Heart right ventricle (tissue), 16 donors: ENCODE results near the gene HSPG2. TPM values are rescaled to one million over a fixed set of nuclear protein-coding genes. Genes with fewer than 3 reads are reported as not detected.

Experiments used
- ATAC-seq, 8 donors: fragments of 200-7000 bp; cut with Tn5 transposase; one replicate each; pipeline ENCODE4 v1.9.1; 2020; ENCODE audit warnings: mild to moderate bottlenecking in 8 of 8, moderate library complexity in 8 of 8, moderate number of reproducible peaks in 1 of 8
- DNase-seq, 2 donors: peaks; one replicate each; pipeline ENCODE4 v3.0.0-alpha.2; 2020
- H3K27ac ChIP-seq, 10 donors: fragments of 200-600 bp; sonication (generic) in 2 of 10; one replicate each; pipeline versions ENCODE4 v1.5.0 to v1.8.0; 2020 to 2022; ENCODE audit warnings: mild to moderate bottlenecking in 3 of 10
- H3K27me3 ChIP-seq, 7 donors: fragments of 200-600 bp; one replicate each; pipeline ENCODE4 v1.8.0; 2021 to 2022; ENCODE audit warnings: mild to moderate bottlenecking in 2 of 7
- H3K36me3 ChIP-seq, 9 donors: fragments of 200-600 bp; sonication (generic) in 1 of 9; one replicate each; pipeline versions ENCODE4 v1.5.0 to v1.8.0; 2020 to 2022; ENCODE audit warnings: mild to moderate bottlenecking in 2 of 9
- H3K4me1 ChIP-seq, 9 donors: fragments of 200-600 bp; sonication (generic) in 1 of 9; one replicate each; pipeline versions ENCODE4 v1.5.0 to v1.8.0; 2020 to 2022; ENCODE audit warnings: mild to moderate bottlenecking in 4 of 9
- H3K4me3 ChIP-seq, 10 donors: fragments of 200-600 bp; sonication (generic) in 2 of 10; one replicate each; pipeline versions ENCODE4 v1.5.0 to v1.8.0; 2020 to 2022; ENCODE audit warnings: mild to moderate bottlenecking in 7 of 10, moderate library complexity in 2 of 10
- H3K9me3 ChIP-seq, 11 donors: fragments of 200-600 bp in 10 of 11; sonication (generic) in 2 of 11; one replicate each; pipeline versions ENCODE4 v1.5.0 to v1.8.0; 2013 to 2022; ENCODE audit warnings: mild to moderate bottlenecking in 2 of 11, control low read depth in 1 of 11, moderate library complexity in 1 of 11
- CTCF ChIP-seq, 9 donors: fragments of 200-600 bp; sonication (generic) in 2 of 9; IDR thresholded peaks; one replicate each; pipeline versions ENCODE4 v1.5.0 to v1.8.0; 2021 to 2022; ENCODE audit warnings: antibody characterized with exemption in 9 of 9, mild to moderate bottlenecking in 5 of 9, moderate library complexity in 1 of 9
- WGBS, 2 donors: extraction: QIAGEN DNeasy Blood & Tissue Kit; methylation state at CpG; one replicate each; pipeline ENCODE4 v1.1.7; 2013; ENCODE audit warnings: inconsistent platforms in 1 of 2; 5-methylcytosine and 5-hydroxymethylcytosine counted together
- intact Hi-C, 10 donors: fragments of 100-400 bp; cut with DNase I; formaldehyde crosslinking; loops; one replicate each; pipeline versions ENCODE4 v1.11.1 to v1.14.2; 2022
- polyA plus RNA-seq, 2 donors: library from polyadenylated mRNA; stranded (reverse); fragments of 200-250 nt; gene quantifications; one replicate each; pipeline ENCODE4 v1.2.3, GENCODE V29; 2013
- total RNA-seq, 10 donors: library from RNA; stranded (reverse); fragmentation: NEBNext Ultra II Directional in 3 of 10; extraction: Animal tissue kit (Norgen Biotek cat#: 25700) in 3 of 10; gene quantifications; one replicate each; pipeline versions ENCODE4 v1.2.1 to v1.2.4, GENCODE V29; 2021 to 2023
- donor health status: Arrhythmogenic right ventricular cardiomyopathy.
- donor health status: ischemic (EF 13 %, LVEDD 7.1; RV severe dilation, severe dysfunction).
- donor health status: healthy with polysubstance abuse.
- donor health status: DM: no; HTN: yes; CAD: no.
- donor health status: DM: no; HTN: no; CAD: no.
- donor health status: ischemic (EF 25% LVEDD 6.9; RV normal size, moderate dysfunction).
- donor health status: ischemic (EF 25% LVEDD 5.7; RV mildly dilated, moderate dysfunction).
- donor health status: healthy.
- donor health status: DM: yes; HTN: yes; CAD: no.
- donor health status: Ischemic cardiomyopathy.
- donor health status: ischemic (EF 35%, LVEDD 5.7; RV mildly dilated, moderate dysfunction).
- donor health status: nonischemic (EF 11% LVEDD 7.7; RV severe dilation, severe dysfunction).
- donor health status: DM: yes; HTN: yes; CAD: no.
- donor health status: PGD.
- donor health status: ischemic (EF 29% LVEDD 5.4; RV normal size, mild dysfunction).
- donor health status: nonischemic (EF 23%, LVEDD 6.1; RV moderate dilation, normal function).

HSPG2 gene
- total and polyA plus RNA-seq, 12 donors, result 221 to 508 (median 310) TPM

GRCh38 chr1:21813542-21813941 lies 123.6 kb downstream of the HSPG2 start:
- TF ChIP-seq CTCF (IDR thresholded peaks at IDR 0.05), result no peak
- DNase-seq (no peak), ATAC-seq (no peak)
- WGBS, 2 donors, result 95 to 97% methylated on average over 3 of the region's 3 CpGs
- H3K27me3 ChIP-seq, result peaks cover 0 to 17% (median 0%) of the 10 kb centered on the region in 7 donors
- H3K9me3 ChIP-seq, result no peaks in the 10 kb centered on the region
- intact Hi-C loops, result no loop called here
- H3K4me1 ChIP-seq, result peaks cover 0 to 30% (median 5%) of the 10 kb centered on the region in 9 donors
- H3K4me3 ChIP-seq, result no peak overlapping the region
- H3K36me3 ChIP-seq, result no peaks in the 10 kb centered on the region
- H3K27ac ChIP-seq, result no peak overlapping the region

- Histone ChIP-seq H3K9me3 (no peaks in the 10 kb centered on the region), H3K4me1 (peaks cover 0 to 26% (median 5%) of the 10 kb centered on the region in 9 donors), H3K27me3 (peaks cover 0 to 17% (median 0%) of the 10 kb centered on the region in 7 donors), H3K4me3 (no peak within 1 kb of the TSS), H3K36me3 (no peaks in the 10 kb centered on the region), H3K27ac (no peak within 1 kb of the TSS)
- intact Hi-C loops, result no loop called here
- TF ChIP-seq CTCF (IDR thresholded peaks at IDR 0.05), result no peak
- WGBS, 2 donors, result 64 to 65% methylated on average over 2 of the region's 2 CpGs
- ATAC-seq (peak in 5 of 8 donors; percentile 15 to 33 (median 28)), DNase-seq (no peak)
Observed at GRCh38 chr1:21811875-21812305, 125.2 kb downstream of the HSPG2 start, which contains the start of gene LDLRAD2. Gene LDLRAD2, plus strand, starts transcription at chr1:21812265. Its CDS starts 187 bp downstream, at chr1:21812452.

- Histone ChIP-seq H3K4me1 (no peaks in the 10 kb centered on the region), H3K27ac (no peak overlapping the region), H3K4me3 (no peak overlapping the region), H3K27me3 (no peaks in the 10 kb centered on the region), H3K36me3 (no peaks in the 10 kb centered on the region), H3K9me3 (no peaks in the 10 kb centered on the region)
- DNase-seq, result no peak
- no peak for ATAC-seq
- TF ChIP-seq CTCF (IDR thresholded peaks at IDR 0.05), result no peak
- intact Hi-C loops, result no loop called here
- 76 to 78% methylated on average over 2 of the region's 2 CpGs for WGBS, 2 donors
Observed at GRCh38 chr1:21804536-21804935, 132.6 kb downstream of the HSPG2 start.

- Histone ChIP-seq H3K4me1 (no peaks in the 10 kb centered on the region), H3K9me3 (no peaks in the 10 kb centered on the region), H3K4me3 (no peak overlapping the region), H3K27ac (no peak overlapping the region), H3K36me3 (no peaks in the 10 kb centered on the region), H3K27me3 (no peaks in the 10 kb centered on the region)
- WGBS, 2 donors, result 92 to 98% methylated on average over 4 of the region's 4 CpGs
- DNase-seq (no peak), ATAC-seq (no peak)
- intact Hi-C loops, result no loop called here
- TF ChIP-seq CTCF (IDR thresholded peaks at IDR 0.05), result no peak
Observed at GRCh38 chr1:21801100-21801499, 136.0 kb downstream of the HSPG2 start.
